ENCODE data around the gene DPPA2.
"Not testable (repeated sequence)": the region's sequence is repeated elsewhere in the genome, so short reads cannot be mapped to it uniquely, and the experiment has no call there.

The DPPA2 gene

GRCh38 chr3:109316162-109316730 lies at the start of gene DPPA2:
Gene DPPA2, minus strand, starts transcription at chr3:109316517. Its CDS starts 1,975 bp downstream, at chr3:109314542.
- Histone ChIP-seq H3K27ac (ENCODE audit: poor library complexity, severe bottlenecking) (no peak within 1 kb of the TSS), H3K9me3 (ENCODE audit: severe bottlenecking) (no peaks in the 10 kb centered on the region), H3K4me3 (ENCODE audit: severe bottlenecking) (no peak within 1 kb of the TSS), H3K27me3 (ENCODE audit: insufficient read depth, poor library complexity, severe bottlenecking) (no peaks in the 10 kb centered on the region), H3K36me3 (ENCODE audit: low read depth) (no peaks in the 10 kb centered on the region), H3K4me1 (ENCODE audit: insufficient read depth, poor library complexity, severe bottlenecking) (no peaks in the 10 kb centered on the region)
- no peak for TF ChIP-seq CTCF (IDR thresholded peaks at IDR 0.05; ENCODE audit: poor library complexity, severe bottlenecking)
- DNase-seq (ENCODE audit: low spot score) = no peak
- no peak for ATAC-seq (ENCODE audit: low read depth)

- no peak for TF ChIP-seq CTCF (IDR thresholded peaks at IDR 0.05; ENCODE audit: poor library complexity, severe bottlenecking)
- Histone ChIP-seq H3K36me3 (ENCODE audit: low read depth) (no peaks in the 10 kb centered on the region), H3K9me3 (ENCODE audit: severe bottlenecking) (no peaks in the 10 kb centered on the region), H3K4me1 (ENCODE audit: insufficient read depth, poor library complexity, severe bottlenecking) (no peaks in the 10 kb centered on the region), H3K4me3 (ENCODE audit: severe bottlenecking) (no peak overlapping the region), H3K27ac (ENCODE audit: poor library complexity, severe bottlenecking) (no peak overlapping the region), H3K27me3 (ENCODE audit: insufficient read depth, poor library complexity, severe bottlenecking) (no peaks in the 10 kb centered on the region)
- no peak for DNase-seq (ENCODE audit: low spot score)
- ATAC-seq (ENCODE audit: low read depth) = no peak
Measured at GRCh38 chr3:109364088-109364487, 47.8 kb upstream of the DPPA2 start.

GRCh38 chr3:109363634-109364033 lies 47.3 kb upstream of the DPPA2 start:
- Histone ChIP-seq H3K9me3 (ENCODE audit: severe bottlenecking) (no peaks in the 10 kb centered on the region), H3K4me3 (ENCODE audit: severe bottlenecking) (no peak overlapping the region), H3K27ac (ENCODE audit: poor library complexity, severe bottlenecking) (no peak overlapping the region), H3K27me3 (ENCODE audit: insufficient read depth, poor library complexity, severe bottlenecking) (no peaks in the 10 kb centered on the region), H3K4me1 (ENCODE audit: insufficient read depth, poor library complexity, severe bottlenecking) (no peaks in the 10 kb centered on the region), H3K36me3 (ENCODE audit: low read depth) (no peaks in the 10 kb centered on the region)
- ATAC-seq (ENCODE audit: low read depth) = no peak
- DNase-seq (ENCODE audit: low spot score) = no peak
- no peak for TF ChIP-seq CTCF (IDR thresholded peaks at IDR 0.05; ENCODE audit: poor library complexity, severe bottlenecking)

- no peak for ATAC-seq (ENCODE audit: low read depth)
- no peaks in the 10 kb centered on the region for H3K27me3 ChIP-seq (ENCODE audit: insufficient read depth, poor library complexity, severe bottlenecking)
- no peaks in the 10 kb centered on the region for H3K4me1 ChIP-seq (ENCODE audit: insufficient read depth, poor library complexity, severe bottlenecking)
- H3K9me3 ChIP-seq (ENCODE audit: severe bottlenecking) = no peaks in the 10 kb centered on the region
- no peak overlapping the region for H3K4me3 ChIP-seq (ENCODE audit: severe bottlenecking)
- H3K36me3 ChIP-seq (ENCODE audit: low read depth) = no peaks in the 10 kb centered on the region
- DNase-seq (ENCODE audit: low spot score) = no peak
- H3K27ac ChIP-seq (ENCODE audit: poor library complexity, severe bottlenecking) = no peak overlapping the region
- no peak for TF ChIP-seq CTCF (IDR thresholded peaks at IDR 0.05; ENCODE audit: poor library complexity, severe bottlenecking)
Measured at GRCh38 chr3:109362823-109363222, 46.5 kb upstream of the DPPA2 start.

- H3K27ac ChIP-seq (ENCODE audit: poor library complexity, severe bottlenecking); H3K9me3 ChIP-seq (ENCODE audit: severe bottlenecking); ATAC-seq (ENCODE audit: low read depth); H3K27me3 ChIP-seq (ENCODE audit: insufficient read depth, poor library complexity, severe bottlenecking); H3K4me1 ChIP-seq (ENCODE audit: insufficient read depth, poor library complexity, severe bottlenecking); H3K36me3 ChIP-seq (ENCODE audit: low read depth); H3K4me3 ChIP-seq (ENCODE audit: severe bottlenecking); DNase-seq (ENCODE audit: low spot score): not testable (repeated sequence)
Measured at GRCh38 chr3:109358809-109359208, 42.5 kb upstream of the DPPA2 start.

Measured in RWPE2 (cell line).